Activated T-cell treated with anti-CD3 and anti-CD28 coated beads, Interleukin-2, amount 50 U/mL, for 72 hours (primary cell): ENCODE results near the gene ADGRL2. TPM values are rescaled to one million over a fixed set of nuclear protein-coding genes. Genes with fewer than 3 reads are reported as not detected.
"Not testable (repeated sequence)": the region's sequence is repeated elsewhere in the genome, so short reads cannot be mapped to it uniquely, and the experiment has no call there.

Experiments used
- ATAC-seq, 2 donors: fragments of 150-1000 bp; cut with Tn5 transposase; replicated peaks in 1 of 2; 2 replicates each; pipeline ENCODE4 v1.10.0; 2021; ENCODE audit warnings: moderate library complexity in 2 of 2, mild to moderate bottlenecking in 1 of 2
- DNase-seq, 2 donors: peaks; one replicate each; pipeline ENCODE4 v3.0.0; 2021 to 2022; ENCODE audit warnings: mixed read lengths in 1 of 2
- H3K27ac Mint-ChIP-seq: one replicate; pipeline ENCODE4 v1.8.0; 2022; ENCODE audit warnings: mild to moderate bottlenecking, moderate library complexity, mixed read lengths
- H3K27me3 Mint-ChIP-seq: one replicate; pipeline ENCODE4 v1.8.0; 2022; ENCODE audit warnings: low read depth, mixed read lengths
- H3K36me3 Mint-ChIP-seq, 2 donors: one replicate each; pipeline ENCODE4 v1.8.0; 2022; ENCODE audit warnings: mixed read lengths in 2 of 2, mild to moderate bottlenecking in 1 of 2; ENCODE audit not compliant: insufficient read depth in 2 of 2
- H3K4me1 Mint-ChIP-seq: one replicate; pipeline ENCODE4 v1.8.0; 2022; ENCODE audit warnings: low read depth, mixed read lengths
- H3K4me3 Mint-ChIP-seq, 2 donors: one replicate each; pipeline ENCODE4 v1.8.0; 2022; ENCODE audit warnings: mild to moderate bottlenecking in 2 of 2, mixed read lengths in 2 of 2, moderate library complexity in 2 of 2
- H3K9me3 Mint-ChIP-seq, 2 donors: one replicate each; pipeline ENCODE4 v1.8.0; 2022; ENCODE audit warnings: mixed read lengths in 2 of 2
- total RNA-seq, 2 donors: library from RNA; stranded (reverse); gene quantifications; one replicate each; pipeline ENCODE4 v1.2.3, GENCODE V29; 2022

Gene ADGRL2
- total RNA-seq, 2 donors from 2014 or later: not detected

DNA sequence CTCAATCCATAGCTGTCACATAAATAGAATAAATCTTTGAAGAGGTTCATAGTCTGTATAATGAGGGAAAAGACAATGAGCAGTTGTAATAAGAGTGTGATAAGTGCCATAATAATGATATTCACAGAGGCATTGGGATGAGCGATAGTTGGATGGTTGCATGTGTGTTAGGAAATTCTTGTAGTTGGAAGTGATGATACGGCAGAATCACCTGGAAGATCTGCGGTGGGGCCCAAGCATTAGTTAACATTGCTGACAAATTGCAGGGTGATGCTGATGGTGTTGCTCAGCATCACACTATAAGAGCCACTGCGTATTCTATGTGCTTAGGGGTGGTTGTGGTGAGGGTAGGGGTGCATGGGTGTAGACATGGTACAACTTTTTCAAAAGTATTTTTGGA lies 41.1 kb downstream of the ADGRL2 start:
- ATAC-seq: no peak
- H3K4me1 Mint-ChIP-seq: no peaks in the 10 kb centered on the region
- no peaks in the 10 kb centered on the region for H3K27me3 Mint-ChIP-seq
- H3K9me3 Mint-ChIP-seq: peaks cover 2 to 3% of the 10 kb centered on the region in 2 donors
- no peak overlapping the region for H3K27ac Mint-ChIP-seq
- no peak overlapping the region for H3K4me3 Mint-ChIP-seq
- DNase-seq: no peak
- H3K36me3 Mint-ChIP-seq: peaks cover 0 to 2% of the 10 kb centered on the region in 2 donors

DNA sequence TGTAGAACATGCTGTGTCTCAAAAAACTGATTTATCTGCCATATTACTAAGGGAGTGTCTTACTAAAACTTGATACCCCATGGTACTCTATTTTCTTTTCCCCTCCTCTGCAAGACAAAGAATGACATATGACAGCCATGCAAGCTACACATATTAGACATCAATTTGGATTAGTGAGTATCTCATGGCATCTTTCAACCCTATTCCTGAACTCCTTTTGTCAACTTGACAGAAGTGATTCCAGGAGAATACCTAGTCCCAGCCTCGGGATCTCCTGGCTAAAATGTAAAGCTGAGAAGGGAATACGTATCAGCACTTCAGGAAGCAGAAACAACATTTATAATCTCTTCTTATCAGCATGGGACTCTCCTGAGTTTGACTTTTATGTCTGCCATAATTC lies 43.7 kb downstream of the ADGRL2 start:
- H3K4me3 Mint-ChIP-seq: no peak overlapping the region
- H3K4me1 Mint-ChIP-seq: no peaks in the 10 kb centered on the region
- DNase-seq (no peak), ATAC-seq (no peak)
- H3K27ac Mint-ChIP-seq: no peak overlapping the region
- H3K9me3 Mint-ChIP-seq: peaks cover 0 to 3% of the 10 kb centered on the region in 2 donors
- H3K27me3 Mint-ChIP-seq: no peaks in the 10 kb centered on the region
- H3K36me3 Mint-ChIP-seq: peaks cover 0 to 2% of the 10 kb centered on the region in 2 donors

DNA sequence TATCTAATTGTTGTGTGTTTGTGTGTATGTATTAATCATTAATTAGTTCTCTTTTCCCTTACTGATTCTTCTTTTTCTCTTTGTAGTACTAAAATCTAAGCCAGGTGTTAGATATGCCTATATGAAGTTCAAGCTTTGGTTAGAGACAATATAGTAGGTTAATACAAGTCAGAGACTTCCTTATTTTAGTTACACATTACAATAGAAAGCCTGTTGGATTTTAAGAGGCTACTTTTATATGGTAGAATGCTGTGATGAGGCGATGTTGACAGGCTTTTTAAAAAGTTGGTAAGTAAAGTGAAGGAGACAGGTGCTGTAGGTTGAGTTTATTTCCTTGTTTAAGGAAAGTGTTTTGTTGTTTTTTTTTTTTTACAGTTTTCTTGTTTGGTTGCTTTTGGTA lies 45.9 kb downstream of the ADGRL2 start:
- no peaks in the 10 kb centered on the region for H3K4me1 Mint-ChIP-seq
- ATAC-seq: no peak

DNA sequence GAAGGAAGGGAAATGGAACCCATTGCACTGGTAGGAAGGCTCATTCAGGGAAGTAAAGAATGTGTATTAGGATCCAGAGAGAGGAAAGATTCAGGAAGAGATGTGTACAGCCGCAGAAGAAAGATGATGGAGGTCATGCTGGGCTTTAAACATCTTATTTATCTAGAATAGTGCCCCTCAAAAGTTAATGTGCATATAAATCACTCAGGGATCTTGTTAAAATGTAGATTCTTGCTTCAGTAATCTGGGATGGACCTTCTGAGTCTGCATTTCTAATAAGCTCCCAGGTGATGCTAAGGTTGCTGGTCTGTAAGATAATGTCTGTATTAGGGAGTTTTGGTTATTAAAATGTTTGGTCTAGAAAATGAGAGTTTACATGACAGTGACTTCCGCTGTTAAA lies 46.3 kb downstream of the ADGRL2 start:
- no peak overlapping the region for H3K4me3 Mint-ChIP-seq
- DNase-seq (no peak), ATAC-seq (no peak)
- H3K4me1 Mint-ChIP-seq: no peaks in the 10 kb centered on the region
- no peaks in the 10 kb centered on the region for H3K9me3 Mint-ChIP-seq
- H3K36me3 Mint-ChIP-seq: no peaks in the 10 kb centered on the region
- H3K27me3 Mint-ChIP-seq: no peaks in the 10 kb centered on the region
- no peak overlapping the region for H3K27ac Mint-ChIP-seq

More for the DNA sequence above, 45.9 kb downstream of the ADGRL2 start:
- DNase-seq: no peak
- Mint-ChIP-seq H3K4me3 (no peak overlapping the region), H3K27me3 (no peaks in the 10 kb centered on the region), H3K27ac (no peak overlapping the region), H3K9me3 (peaks cover 0 to 2% of the 10 kb centered on the region in 2 donors), H3K36me3 (peaks cover 0 to 2% of the 10 kb centered on the region in 2 donors)

DNA sequence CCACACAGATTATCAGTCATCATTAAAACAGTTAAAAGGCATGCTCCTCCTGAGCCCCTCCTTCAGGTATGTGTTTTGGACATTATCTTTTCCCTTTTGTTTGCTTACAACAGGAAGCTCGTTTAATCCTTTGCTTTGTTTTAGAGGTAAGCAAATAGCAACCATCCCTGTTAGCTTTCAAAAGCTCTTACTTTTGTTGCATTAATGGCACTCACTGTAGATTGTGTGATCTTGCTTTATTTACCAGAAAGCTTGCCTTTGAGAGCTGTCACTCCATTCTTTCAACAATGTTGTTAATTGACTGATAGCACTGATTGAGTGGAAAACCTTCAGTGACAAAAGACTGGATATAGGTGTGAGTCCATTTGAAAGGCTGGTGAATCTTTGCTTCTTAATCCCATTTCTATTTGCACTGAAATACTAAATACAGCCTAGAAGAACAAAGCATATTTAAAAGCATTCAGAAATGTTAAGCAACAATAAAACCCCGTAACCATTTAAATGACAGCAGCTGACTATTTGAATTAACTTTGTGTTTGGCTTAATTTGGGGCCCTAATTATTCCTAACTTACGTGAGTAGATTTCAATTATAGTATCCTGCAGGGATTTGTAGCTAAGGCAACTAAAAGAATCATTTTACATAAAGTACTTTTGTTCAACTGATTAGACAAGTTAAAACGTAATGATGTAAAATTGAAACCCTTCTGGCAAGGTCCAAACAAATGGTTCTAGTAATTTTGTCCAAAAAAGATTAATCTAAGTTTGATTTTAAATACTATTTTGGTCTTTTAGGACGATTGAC lies 48.3 kb downstream of the ADGRL2 start:
- H3K9me3 Mint-ChIP-seq: no peaks in the 10 kb centered on the region
- no peaks in the 10 kb centered on the region for H3K27me3 Mint-ChIP-seq
- H3K36me3 Mint-ChIP-seq: no peaks in the 10 kb centered on the region
- no peak overlapping the region for H3K4me3 Mint-ChIP-seq
- H3K27ac Mint-ChIP-seq: no peak overlapping the region
- no peak for DNase-seq
- no peak for ATAC-seq
- no peaks in the 10 kb centered on the region for H3K4me1 Mint-ChIP-seq

DNA sequence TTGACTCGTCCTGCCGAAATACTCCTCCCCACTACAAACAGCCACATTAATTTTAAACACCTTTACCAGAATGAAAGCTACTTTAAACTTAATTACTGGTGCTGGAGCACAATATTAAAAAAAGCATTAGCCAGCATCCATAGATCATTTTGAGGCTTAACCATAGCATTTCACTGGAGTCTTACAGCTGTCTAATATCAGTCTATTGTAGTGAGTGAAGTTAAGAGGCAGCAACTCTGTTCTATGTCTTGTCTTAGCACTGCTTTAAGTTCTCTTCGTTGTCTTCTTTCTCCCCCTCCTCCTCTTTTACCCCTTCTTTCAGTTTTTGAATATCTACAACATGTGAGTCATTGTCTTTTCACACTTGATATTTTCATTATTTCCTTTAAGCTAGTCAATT lies 49.3 kb downstream of the ADGRL2 start:
- H3K27me3 Mint-ChIP-seq: no peaks in the 10 kb centered on the region
- ATAC-seq (no peak), DNase-seq (no peak)
- no peak overlapping the region for H3K27ac Mint-ChIP-seq
- H3K4me3 Mint-ChIP-seq: no peak overlapping the region
- no peaks in the 10 kb centered on the region for H3K36me3 Mint-ChIP-seq
- no peaks in the 10 kb centered on the region for H3K4me1 Mint-ChIP-seq
- H3K9me3 Mint-ChIP-seq: peaks cover 0 to 2% of the 10 kb centered on the region in 2 donors

DNA sequence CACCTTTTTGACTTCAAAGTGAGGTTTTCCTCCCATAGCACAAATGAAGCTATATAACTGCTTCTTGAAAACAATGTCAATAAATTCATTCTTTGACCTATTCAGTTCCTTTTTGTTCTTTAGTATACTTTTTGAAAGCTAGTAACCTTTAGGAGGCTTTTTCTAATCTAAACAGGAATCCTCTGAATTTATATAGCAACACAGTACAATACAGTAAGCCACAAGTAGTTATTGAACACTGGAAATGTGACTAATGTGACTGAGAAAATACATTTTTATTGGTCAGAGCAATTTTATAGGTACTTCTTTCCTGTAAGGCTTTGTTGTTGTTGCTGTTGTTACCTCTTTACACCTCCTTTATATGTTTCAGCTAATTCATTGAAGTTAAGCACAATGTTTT lies 49.8 kb downstream of the ADGRL2 start:
- ATAC-seq: no peak
- H3K9me3 Mint-ChIP-seq: peaks cover 0 to 2% of the 10 kb centered on the region in 2 donors

DNA sequence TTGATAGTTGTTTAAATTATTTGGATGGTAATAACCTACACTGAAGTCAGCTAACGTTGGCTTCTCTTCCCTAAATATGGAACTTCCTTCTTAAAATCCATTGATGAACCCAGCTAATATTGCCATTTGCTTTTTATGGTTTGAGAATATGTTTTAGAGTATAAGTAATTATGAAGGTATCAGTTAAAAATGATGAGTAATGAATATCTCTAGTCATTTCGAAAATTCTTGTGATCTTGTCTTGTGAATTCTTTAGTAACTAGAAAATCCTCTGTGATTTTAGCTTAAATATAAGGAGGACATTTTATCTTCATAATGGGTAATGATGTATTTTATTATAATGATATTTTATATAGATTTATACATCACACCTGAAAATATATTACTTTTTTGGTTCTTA lies 50.5 kb downstream of the ADGRL2 start:
- Mint-ChIP-seq H3K4me1 (no peaks in the 10 kb centered on the region), H3K36me3 (no peaks in the 10 kb centered on the region), H3K27me3 (no peaks in the 10 kb centered on the region), H3K4me3 (no peak overlapping the region), H3K27ac (no peak overlapping the region), H3K9me3 (peaks cover 0 to 2% of the 10 kb centered on the region in 2 donors)
- no peak for DNase-seq
- ATAC-seq: no peak

More for the DNA sequence above, 49.8 kb downstream of the ADGRL2 start:
- Mint-ChIP-seq H3K4me3 (no peak overlapping the region), H3K27ac (no peak overlapping the region), H3K36me3 (no peaks in the 10 kb centered on the region), H3K4me1 (no peaks in the 10 kb centered on the region), H3K27me3 (no peaks in the 10 kb centered on the region)
- no peak for DNase-seq

DNA sequence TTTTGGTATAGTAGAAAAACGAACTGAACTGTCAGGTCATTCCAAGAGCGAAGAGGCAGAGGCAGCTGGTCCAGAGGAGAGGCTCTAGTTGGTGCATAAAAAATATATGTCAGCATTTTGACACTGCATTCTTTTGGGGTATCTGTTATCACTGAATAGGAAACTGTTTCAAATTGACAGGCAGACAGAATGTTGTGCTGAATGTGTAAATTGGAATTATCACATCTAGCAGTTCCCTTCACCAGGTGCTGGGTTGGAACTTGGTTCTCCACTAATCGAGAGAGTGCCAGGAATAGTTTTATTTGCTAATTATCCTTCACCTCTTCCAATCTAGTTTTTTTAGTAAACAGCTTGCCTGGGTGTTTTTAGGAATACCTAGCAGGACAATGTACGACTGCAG lies 52.2 kb downstream of the ADGRL2 start:
- Mint-ChIP-seq H3K36me3 (no peaks in the 10 kb centered on the region), H3K9me3 (peaks cover 0 to 2% of the 10 kb centered on the region in 2 donors), H3K27me3 (no peaks in the 10 kb centered on the region), H3K4me3 (no peak overlapping the region), H3K4me1 (no peaks in the 10 kb centered on the region), H3K27ac (no peak overlapping the region)
- DNase-seq: no peak
- no peak for ATAC-seq

DNA sequence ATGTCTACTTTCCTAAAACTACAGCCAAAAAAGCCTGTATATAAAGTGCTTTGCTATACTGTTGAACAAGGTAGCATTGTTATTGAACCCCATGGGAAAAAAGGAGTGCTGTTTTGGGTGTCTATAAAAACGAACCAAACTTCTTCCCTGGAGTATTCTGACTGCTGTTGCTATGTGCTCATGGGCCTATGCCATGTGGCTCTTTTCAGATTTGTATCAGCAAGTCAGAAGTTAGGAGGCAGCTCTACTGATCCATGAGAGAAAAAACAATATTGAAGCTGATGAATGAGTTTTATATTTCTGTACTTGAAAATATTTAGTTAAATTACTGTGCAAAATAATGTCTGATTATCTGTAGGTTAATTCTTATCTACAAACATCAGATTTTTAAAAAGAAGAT lies 66.5 kb downstream of the ADGRL2 start:
- Mint-ChIP-seq H3K4me1 (no peaks in the 10 kb centered on the region), H3K36me3 (no peaks in the 10 kb centered on the region), H3K27ac (no peak overlapping the region), H3K27me3 (no peaks in the 10 kb centered on the region), H3K4me3 (no peak overlapping the region), H3K9me3 (no peaks in the 10 kb centered on the region)
- DNase-seq (no peak), ATAC-seq (no peak)

DNA sequence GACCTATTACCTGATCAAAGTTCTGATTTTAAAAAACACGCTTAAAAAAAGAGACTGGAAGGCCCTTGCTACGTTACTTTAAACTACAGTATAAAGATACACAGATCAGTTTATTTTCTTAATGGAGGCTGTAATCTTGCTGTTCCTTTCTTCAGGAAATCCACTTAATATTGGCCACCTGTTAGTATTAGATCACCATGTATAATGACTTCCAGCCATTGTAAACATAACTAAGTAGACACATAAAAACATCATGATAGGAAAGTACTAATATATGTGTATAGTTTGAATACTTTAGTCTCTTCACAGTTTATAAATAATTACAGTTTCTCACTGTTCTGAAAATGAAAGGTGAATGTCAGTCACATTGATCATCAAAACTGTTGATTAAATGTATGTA lies 68.6 kb downstream of the ADGRL2 start:
- DNase-seq (no peak), ATAC-seq (no peak)
- H3K4me3 Mint-ChIP-seq: no peak overlapping the region
- no peak overlapping the region for H3K27ac Mint-ChIP-seq
- no peaks in the 10 kb centered on the region for H3K9me3 Mint-ChIP-seq
- H3K36me3 Mint-ChIP-seq: no peaks in the 10 kb centered on the region
- H3K4me1 Mint-ChIP-seq: no peaks in the 10 kb centered on the region
- H3K27me3 Mint-ChIP-seq: no peaks in the 10 kb centered on the region

DNA sequence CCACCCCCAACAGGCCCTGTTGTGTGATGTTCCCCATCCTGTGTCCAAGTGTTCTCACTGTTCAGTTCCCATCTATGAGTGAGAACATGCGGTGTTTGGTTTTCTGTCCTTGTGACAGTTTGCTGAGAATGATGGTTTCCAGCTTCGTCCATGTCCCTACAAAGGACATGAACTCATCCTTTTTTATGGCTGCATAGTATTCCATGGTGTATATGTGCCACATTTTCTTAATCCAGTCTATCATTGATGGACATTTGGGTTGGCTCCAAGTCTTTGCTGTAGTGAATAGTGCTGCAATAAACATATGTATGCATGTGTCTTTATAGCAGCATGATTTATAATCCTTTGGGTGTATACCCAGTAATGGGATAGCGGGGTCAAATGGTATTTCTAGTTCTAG lies 70.4 kb downstream of the ADGRL2 start:
- not testable (repeated sequence) for H3K27me3 Mint-ChIP-seq, H3K9me3 Mint-ChIP-seq, H3K4me1 Mint-ChIP-seq, H3K4me3 Mint-ChIP-seq, H3K27ac Mint-ChIP-seq, ATAC-seq, H3K36me3 Mint-ChIP-seq, DNase-seq

DNA sequence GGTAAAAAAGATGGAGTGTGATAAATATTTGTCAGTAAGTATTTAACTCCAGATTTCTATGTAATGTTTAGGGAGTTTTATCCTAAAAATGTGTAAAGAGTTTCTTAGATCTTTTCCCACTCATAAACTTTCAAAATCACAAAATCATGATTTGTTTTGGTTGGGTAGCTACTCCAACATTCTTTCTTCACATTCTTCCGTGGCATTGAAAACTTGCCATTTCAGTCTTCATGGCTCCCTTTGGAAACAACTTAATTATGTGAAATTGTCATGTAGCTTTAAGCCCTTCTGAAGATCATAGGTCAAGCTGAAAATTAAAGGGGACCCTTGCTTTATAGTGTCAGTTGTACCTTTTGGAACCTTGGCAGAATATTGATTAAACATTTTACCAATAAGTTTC lies 73.2 kb downstream of the ADGRL2 start:
- Mint-ChIP-seq H3K4me3 (no peak overlapping the region), H3K27ac (no peak overlapping the region), H3K36me3 (no peaks in the 10 kb centered on the region), H3K9me3 (no peaks in the 10 kb centered on the region), H3K27me3 (no peaks in the 10 kb centered on the region), H3K4me1 (no peaks in the 10 kb centered on the region)
- ATAC-seq (no peak), DNase-seq (no peak)

DNA sequence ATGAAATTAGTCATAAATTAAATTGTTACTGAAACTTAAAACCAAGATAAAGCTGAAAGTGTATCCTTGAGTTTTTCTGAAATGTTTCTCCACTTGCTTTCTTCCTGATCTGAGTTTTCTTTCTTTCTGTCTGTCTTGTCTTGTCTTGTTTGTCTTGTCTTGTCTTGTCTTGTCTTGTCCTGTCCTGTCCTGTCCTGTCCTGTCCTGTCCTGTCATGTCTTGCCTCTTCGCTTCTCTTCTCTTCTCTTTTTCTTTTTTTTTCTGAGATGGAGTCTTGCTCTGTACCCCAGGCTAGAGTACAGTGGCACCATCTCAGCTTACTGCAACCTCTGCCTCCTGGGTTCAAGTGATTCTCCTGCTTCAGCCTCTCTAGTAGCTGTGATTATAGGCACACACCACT lies 73.7 kb downstream of the ADGRL2 start:
- H3K27me3 Mint-ChIP-seq: no peaks in the 10 kb centered on the region
- ATAC-seq (no peak), DNase-seq (no peak)
- H3K9me3 Mint-ChIP-seq: no peaks in the 10 kb centered on the region
- H3K4me1 Mint-ChIP-seq: no peaks in the 10 kb centered on the region
- H3K4me3 Mint-ChIP-seq: no peak overlapping the region
- no peak overlapping the region for H3K27ac Mint-ChIP-seq
- H3K36me3 Mint-ChIP-seq: no peaks in the 10 kb centered on the region
